GM12878 (cell line): Measurements from ENCODE around the gene PGR.

Source experiments
- CTCF ChIP-seq, 3 experiments: IDR thresholded peaks in 2 of 3; conservative IDR thresholded peaks in 1 of 3; 2 replicates each; pipeline ENCODE4 v1.5.1; 2011; ENCODE audit warnings: low read depth in 3 of 3, low read length in 3 of 3, mild to moderate bottlenecking in 3 of 3, control low read depth in 2 of 3, moderate library complexity in 2 of 3, inconsistent platforms in 1 of 3, mixed read lengths in 1 of 3; ENCODE audit not compliant: control insufficient read depth in 2 of 3, insufficient read depth in 1 of 3; ENCODE audit errors: extremely low read depth in 1 of 3
- EZH2 ChIP-seq: IDR thresholded peaks from 2 replicates; pipeline ENCODE4 v1.6.1; 2012; ENCODE audit warnings: low read depth, mild to moderate bottlenecking, control low read depth, inconsistent platforms, low read length, borderline replicate concordance; ENCODE audit not compliant: control insufficient read depth
- FOS ChIP-seq: IDR thresholded peaks from 3 replicates; pipeline ENCODE4 v1.6.1; 2011; ENCODE audit warnings: borderline replicate concordance; ENCODE audit not compliant: insufficient read length; ENCODE audit errors: extremely low read depth
- JUNB ChIP-seq: IDR thresholded peaks from 2 replicates; pipeline ENCODE4 v1.6.1; 2016; ENCODE audit warnings: antibody characterized with exemption, mild to moderate bottlenecking
- MAX ChIP-seq: IDR thresholded peaks from 2 replicates; pipeline ENCODE4 v1.6.1; 2012; ENCODE audit warnings: low read depth, low read length, improper control_type of control experiment
- NFYB ChIP-seq: IDR thresholded peaks from 2 replicates; pipeline ENCODE4 v1.6.1; 2011; ENCODE audit warnings: low read depth, mild to moderate bottlenecking, low read length, improper control_type of control experiment, moderate library complexity; ENCODE audit not compliant: insufficient read depth
- POLR2AphosphoS5 ChIP-seq: IDR thresholded peaks from 2 replicates; pipeline ENCODE4 v1.6.1; 2011; ENCODE audit warnings: mild to moderate bottlenecking, low read length, inconsistent platforms
- YBX1 ChIP-seq: fragments of 450-650 bp; IDR thresholded peaks from 2 replicates; pipeline ENCODE4 v1.6.1; 2016; ENCODE audit warnings: antibody characterized with exemption
- YY1 ChIP-seq: IDR thresholded peaks from 2 replicates; pipeline ENCODE4 v1.6.1; 2011; ENCODE audit warnings: low read depth, mild to moderate bottlenecking, low read length
- ZSCAN29 ChIP-seq: fragments of 450-650 bp; IDR thresholded peaks from 2 replicates; pipeline ENCODE4 v1.6.1; 2017; ENCODE audit warnings: mild to moderate bottlenecking, moderate library complexity

GRCh38 chr11:101011881-101012280, 117.7 kb downstream of the PGR start:
- no peak for TF ChIP-seq NFYB
- no peak for TF ChIP-seq EZH2
- no peak for TF ChIP-seq YBX1
- TF ChIP-seq ZSCAN29 = no peak
- no peak for TF ChIP-seq FOS
- TF ChIP-seq POLR2AphosphoS5 = no peak
- no peak for TF ChIP-seq YY1
- no peak for TF ChIP-seq JUNB
- no peak for TF ChIP-seq MAX
- no peak for TF ChIP-seq CTCF (IDR thresholded peaks at IDR 0.05 in 2 of 3, conservative IDR thresholded peaks at IDR 0.05 in 1 of 3; ENCODE audit: control insufficient read depth in 2 of 3, extremely low read depth in 1 of 3, insufficient read depth in 1 of 3, low read depth in 3 of 3, low read length in 3 of 3)
